Sciatic nerve (tissue), 2 donors: ENCODE measurements around the gene C3orf18. TPM values are rescaled to one million over a fixed set of nuclear protein-coding genes. Genes with fewer than 3 reads are reported as not detected.

Experiments used
- ATAC-seq: fragments of 200-7000 bp; cut with Tn5 transposase; one replicate; pipeline ENCODE4 v1.9.1; 2020; ENCODE audit warnings: mild to moderate bottlenecking, moderate library complexity
- DNase-seq: peaks from one replicate; pipeline ENCODE4 v3.0.0-alpha.2; 2020; ENCODE audit warnings: low spot score
- intact Hi-C: fragments of 100-400 bp; cut with DNase I; formaldehyde crosslinking; loops from one replicate; pipeline ENCODE4 v1.14.2; 2022
- total RNA-seq: library from RNA; stranded (reverse); fragmentation: NEBNext Ultra II Directional; extraction: Animal tissue kit (Norgen Biotek cat#: 25700); gene quantifications from one replicate; pipeline ENCODE4 v1.2.1, GENCODE V29; 2021
- donor health status: DM: no; HTN: no; CAD: no.
- donor health status: DM: no; HTN: no; CAD: no.

Gene C3orf18
- total RNA-seq, 1 donor from 2014 or later, result 16.1 TPM

DNA sequence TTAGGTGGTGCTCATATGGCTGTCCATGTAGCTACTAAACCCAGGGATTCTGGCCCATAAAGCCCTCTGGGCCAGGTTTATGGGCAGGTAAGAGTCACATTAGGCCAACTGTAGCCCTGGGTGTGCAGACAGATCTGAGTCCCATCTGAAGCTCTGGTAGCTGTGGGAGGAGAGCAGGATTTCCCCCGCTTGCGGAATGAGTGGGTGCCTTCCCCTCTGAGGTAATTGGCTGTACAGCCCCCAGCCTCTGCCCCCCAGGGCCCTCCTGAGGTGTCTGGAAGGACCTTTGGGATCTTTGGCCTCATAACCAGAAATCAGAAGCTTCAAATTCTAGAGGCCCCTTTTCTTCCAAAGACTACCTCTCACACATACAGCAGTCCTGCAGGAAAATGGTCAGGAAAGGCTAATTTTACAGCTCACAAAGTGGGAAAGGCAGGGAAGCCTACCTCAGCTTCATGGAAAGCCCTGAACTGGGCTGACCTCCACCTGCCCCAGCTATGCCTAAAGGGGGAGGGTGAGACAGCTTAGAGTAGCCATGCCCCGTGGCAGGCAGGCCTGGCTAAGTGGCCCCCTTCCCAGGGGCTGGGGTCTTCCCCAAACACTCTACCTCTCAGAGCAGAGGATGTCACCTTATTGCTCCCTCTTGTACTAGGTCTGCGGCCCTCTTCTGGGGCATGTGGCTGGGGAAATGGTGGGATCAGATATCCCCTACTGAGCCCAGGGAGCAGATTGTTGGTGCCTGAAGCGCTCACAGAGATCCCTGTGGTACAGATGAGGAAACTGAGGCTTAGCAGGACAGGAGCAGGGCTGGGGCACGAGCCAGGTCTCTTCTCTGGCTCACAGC, 18.6 kb upstream of the C3orf18 start:
- intact Hi-C loops, result no loop called here
- no peak for ATAC-seq
- no peak for DNase-seq

DNA sequence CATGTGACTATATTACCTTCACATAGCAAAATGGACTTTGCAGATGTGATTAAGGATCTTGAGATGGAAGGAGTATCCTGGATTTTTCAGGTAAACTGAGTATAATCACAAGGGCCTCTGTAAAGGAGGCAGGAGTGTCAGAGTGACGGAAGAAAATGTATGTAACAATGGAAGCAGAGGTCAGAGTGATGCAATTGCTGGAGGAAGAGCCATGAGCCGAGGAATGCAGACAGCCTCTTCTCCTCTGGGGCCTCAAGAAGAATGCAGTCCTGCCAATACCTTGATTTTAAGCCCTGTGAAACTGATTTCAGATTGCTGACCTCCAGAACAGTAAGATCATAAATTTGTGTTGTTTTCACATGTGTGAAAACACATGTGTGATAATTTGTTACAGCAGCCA, 16.8 kb upstream of the C3orf18 start:
- intact Hi-C loops, result no loop called here
- ATAC-seq (no peak), DNase-seq (no peak)

DNA sequence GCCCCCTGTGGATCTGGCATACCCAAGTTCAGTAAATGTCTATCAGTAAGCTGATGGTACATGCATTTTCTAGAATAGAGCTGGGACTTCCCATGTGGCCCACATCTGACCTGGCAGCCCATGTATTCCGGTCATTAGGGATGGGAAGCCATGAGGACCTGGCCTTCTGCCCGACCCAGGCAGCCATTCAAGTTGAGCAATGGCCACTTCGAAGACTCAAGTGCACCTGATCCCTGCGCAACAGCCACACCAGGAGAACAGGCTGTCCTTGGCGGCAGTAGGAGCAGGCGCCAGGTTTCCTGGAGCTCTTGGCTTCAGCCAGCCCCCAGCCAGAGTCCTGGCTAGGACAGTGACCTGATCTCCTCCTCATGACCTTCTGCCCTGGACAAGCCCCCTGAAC, 16.4 kb upstream of the C3orf18 start:
- intact Hi-C loops, result no loop called here
- ATAC-seq (peak; percentile 73), DNase-seq (peak; percentile 76)

DNA sequence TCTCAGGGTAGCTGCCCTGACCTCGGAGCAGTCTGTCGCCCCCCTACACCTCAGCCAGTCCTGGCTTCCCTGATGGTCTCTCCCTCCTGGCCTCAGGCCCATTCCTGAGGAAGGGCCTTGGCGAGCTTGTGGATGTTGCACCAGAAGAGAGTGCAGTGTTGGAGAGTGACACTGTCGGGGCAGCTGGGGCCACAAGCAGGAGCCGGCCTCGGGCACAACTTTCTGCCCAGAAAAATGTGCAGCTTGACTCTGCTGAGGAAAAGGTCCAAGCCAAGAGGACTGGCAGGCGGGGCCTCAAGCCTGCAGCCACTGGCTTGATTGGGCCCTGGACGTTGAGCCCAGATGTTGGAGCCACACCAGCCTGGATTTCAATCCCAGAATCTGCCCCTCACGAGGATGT, 14.5 kb upstream of the C3orf18 start:
- no peak for ATAC-seq
- no peak for DNase-seq
- intact Hi-C loops, result no loop called here

DNA sequence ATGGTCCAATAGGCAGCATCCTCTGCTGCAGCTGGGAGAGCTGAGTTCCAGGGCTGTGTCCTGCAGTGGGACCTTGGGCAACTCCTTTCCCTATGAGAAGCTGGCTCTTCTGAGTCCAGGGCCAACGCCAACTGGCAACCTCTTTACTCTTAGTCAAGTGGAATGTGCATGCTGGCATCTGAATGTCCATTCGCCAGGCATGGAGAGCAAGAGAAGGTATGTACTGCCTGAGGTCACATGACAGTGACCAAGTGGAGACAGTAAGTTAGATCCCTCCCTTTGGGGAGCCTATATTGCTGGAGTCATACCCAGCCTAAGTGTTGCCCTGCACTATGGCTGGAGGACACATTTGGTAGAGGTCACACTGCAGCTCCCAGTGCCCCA, 13.9 kb upstream of the C3orf18 start:
- intact Hi-C loops, result no loop called here
- peak; percentile 2 for ATAC-seq

DNA sequence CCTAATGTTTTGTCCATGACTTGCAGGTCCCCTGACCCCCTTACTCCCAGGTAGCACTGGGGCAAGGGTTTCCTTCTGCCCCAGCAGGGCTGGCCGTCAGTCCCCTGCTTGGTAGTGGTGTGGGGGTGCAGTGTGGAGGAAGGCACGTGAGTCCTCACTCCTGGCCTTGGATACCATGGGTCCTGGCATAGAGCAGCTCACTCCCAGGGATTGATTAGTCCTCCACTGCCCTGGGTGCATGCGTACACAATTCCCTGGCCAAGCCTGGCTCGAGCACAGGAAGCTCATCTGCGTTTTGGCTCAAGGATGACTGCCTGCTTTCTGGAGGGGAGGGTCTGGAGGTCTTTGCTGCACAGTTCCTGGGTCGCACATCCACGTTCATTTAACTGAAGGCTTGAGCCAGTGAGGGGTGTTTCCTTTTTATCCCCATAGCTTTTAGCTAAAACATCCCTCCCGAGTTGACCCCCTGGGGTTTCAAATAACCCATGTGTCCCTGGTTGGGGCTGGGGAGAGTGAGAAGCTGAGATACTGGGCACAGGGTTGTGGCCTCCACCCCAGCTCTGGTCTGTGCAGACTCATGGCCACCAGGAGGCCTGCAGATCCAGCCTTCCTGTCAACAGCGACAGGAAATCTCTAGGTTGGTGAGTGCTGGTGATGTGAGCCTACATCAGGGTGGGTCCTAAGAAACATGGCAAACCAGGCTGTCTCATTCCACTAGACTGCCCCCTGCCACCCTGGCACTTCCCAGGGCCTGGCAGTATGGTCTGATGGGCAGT, 13.3 kb upstream of the C3orf18 start:
- DNase-seq, result no peak
- intact Hi-C loops, result no loop called here
- ATAC-seq, result no peak

More for the DNA sequence above, 13.9 kb upstream of the C3orf18 start:
- DNase-seq, result no peak

DNA sequence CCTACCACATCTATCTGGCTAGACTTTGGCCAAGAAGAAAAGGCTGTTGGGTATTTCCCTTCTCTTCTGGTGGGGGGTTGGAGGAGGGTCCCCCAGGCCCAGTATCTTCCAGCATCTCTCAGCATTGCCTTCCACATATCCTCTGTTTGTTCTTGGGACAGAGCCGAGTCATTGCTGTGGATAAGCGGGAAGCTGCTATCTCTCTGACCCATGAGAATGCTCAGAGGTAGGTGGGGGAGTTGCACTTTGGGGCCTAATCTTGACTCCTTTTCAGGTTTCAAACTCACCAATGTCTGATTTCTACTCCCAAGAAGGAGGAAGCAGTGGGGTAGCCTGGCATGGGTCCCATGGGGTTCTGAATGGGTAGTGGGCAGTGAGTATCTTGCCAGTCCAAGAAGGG, 9.8 kb upstream of the C3orf18 start:
- DNase-seq (no peak), ATAC-seq (no peak)
- intact Hi-C loops, result no loop called here

DNA sequence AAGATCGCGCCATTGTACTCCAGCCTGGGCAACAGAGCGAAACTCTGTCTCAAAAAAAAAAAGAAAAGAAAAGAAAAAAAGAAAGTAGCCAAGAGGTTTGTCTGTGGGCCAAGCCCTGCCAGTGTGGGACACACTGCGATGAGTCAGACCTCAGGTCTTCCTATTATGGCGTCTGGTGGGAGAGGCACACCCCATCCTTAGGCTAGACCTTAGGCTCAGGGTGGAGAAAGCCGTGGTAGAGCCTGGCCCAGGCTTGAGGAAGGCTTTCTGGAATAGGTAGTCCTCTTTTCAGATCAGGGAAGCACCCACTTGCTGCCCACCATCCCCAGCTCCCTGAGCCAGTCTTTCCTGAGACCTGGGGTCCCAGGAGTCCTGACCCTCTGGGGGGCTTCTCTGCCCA, 7.8 kb upstream of the C3orf18 start:
- intact Hi-C loops, result no loop called here
- no peak for DNase-seq
- no peak for ATAC-seq

DNA sequence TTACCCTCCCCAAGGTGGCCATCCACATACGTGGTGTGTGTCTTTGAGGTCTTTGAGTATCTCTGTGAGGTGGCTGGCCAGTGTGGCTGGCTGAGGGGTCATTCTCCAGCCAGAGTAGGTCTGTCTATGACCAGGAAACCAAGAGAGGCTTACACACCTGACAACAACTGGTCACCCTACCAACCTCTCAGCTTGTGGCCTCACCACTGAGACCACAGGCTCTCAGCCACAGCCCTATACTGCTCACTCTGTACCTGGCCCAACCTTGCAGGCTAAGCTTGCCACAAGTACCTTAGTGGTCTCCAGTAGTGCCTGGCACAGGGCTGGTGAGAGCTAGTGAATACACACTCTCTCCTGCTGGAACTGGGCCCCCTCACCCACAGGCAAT, 6.9 kb upstream of the C3orf18 start:
- no peak for ATAC-seq
- no peak for DNase-seq
- intact Hi-C loops, result no loop called here

DNA sequence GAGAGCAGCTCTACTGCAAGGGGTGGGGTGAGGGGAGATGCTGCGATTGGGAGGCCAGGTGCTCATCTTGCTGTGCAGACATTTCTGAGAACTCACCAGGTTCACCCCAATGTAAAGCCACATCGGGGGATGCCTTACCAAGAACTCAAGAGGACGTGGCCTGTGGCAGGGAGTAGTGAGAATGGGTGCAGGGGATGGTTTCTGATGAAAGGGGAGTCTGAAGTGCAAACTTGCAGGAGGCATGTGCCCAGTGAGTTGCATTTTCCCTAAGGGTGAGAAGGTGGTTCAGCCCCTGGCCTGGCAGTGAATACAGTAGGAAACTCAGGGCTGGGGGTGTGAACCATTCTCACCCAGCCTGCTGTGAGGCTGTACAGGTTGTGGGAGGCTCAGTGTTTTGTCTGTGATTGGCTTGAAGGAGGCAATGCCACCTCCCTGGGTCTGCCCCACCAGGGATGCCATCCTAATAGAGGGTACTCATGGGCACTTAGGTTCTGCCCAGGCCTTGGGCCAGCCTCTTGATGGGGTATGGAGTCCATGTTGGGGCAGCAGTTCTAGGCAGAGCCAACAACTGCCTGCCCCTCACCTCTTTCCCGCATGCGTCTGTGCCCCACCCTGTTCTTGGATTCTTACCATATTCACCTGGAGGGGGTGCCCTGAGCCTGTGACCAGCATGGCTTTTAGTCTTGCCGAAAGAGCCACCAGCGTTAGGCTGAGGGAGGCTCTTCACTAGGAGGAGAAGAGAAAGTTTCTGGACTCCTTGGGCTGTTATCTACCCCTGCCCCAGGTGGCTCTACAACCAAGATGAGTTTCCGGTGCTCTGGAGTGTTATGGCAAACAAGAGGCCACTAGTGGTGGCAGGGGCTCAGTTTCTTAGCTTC, 6.3 kb upstream of the C3orf18 start:
- DNase-seq, result no peak
- no peak for ATAC-seq
- intact Hi-C loops, result loop anchor here (2.0 kb wide), 1 partner anchor 37 kb away; the partner anchor contains the start of gene CISH

DNA sequence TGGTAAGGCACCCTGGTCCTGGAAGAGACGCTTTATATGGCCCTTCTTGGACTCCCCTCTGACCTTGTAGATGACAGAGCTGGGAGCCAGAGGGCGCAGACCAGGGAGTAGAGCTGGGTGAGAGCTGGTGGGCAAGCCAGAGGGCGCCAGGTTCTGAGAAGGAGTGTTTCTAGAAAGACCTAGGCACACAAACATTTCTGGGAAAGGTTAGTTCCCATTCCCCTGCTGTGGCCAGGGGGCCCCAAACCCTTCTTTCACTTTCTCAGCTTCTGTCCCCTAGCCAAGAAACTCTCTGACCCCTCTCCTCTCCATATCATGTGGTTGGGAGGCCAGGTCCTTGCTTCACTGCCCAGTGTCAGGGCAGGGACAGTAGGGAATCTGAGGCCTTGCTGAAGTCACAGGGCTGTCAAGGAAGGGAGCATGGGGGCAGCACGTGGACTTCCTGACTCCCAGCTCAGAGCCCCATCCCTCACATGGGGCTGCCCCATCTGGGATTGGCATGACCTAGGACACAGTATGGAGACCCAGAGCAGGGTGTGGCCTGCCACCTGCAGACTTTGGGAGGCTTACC, 5.3 kb upstream of the C3orf18 start:
- ATAC-seq, result no peak
- DNase-seq, result no peak
- intact Hi-C loops, result loop anchor here (2.0 kb wide), 1 partner anchor 38 kb away; the partner anchor contains the start of gene CISH

DNA sequence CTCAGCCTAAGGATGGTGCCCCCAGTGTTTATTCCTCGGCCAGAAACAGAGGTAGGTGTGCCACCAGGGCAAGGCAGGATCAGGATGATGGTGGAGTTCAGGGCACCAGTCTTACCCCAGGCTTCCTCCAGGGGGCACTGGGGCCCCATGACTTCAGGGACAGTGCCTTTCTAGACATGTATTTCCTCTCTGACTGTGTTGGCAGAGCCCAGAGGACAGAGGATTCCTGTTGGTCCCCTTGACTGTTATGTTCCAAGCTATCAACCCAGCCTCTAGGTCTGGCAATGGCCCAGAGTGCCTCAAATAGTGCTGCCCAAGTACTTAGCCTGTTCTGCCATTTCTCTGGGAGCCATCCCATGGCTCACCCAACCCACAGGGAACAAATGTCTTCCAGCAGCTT, 4.6 kb upstream of the C3orf18 start:
- ATAC-seq, result no peak
- intact Hi-C loops, result loop anchor here (2.0 kb wide), 1 partner anchor 39 kb away; the partner anchor contains the start of gene CISH
- peak; percentile 85 for DNase-seq

DNA sequence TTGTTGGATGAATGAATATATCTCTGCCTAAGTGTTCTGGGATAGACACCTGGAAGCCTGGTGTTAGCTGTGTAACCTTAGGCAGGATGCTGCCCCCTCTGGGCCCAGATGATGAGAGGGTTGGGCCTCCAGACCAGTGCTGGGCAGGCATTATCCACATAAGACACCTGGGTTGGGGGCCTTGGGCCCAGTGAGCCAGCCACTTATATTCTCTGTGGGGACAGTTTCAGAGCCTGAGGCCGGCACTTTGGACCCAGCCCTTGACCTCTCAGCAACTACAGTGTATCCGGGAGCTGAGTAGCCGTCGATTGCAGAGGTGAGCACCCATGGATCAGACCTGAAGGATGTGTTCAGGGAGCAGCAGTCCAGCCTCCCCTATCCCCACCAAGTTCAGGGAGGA, 3.9 kb upstream of the C3orf18 start:
- intact Hi-C loops, result no loop called here
- ATAC-seq, result no peak
- DNase-seq, result no peak

DNA sequence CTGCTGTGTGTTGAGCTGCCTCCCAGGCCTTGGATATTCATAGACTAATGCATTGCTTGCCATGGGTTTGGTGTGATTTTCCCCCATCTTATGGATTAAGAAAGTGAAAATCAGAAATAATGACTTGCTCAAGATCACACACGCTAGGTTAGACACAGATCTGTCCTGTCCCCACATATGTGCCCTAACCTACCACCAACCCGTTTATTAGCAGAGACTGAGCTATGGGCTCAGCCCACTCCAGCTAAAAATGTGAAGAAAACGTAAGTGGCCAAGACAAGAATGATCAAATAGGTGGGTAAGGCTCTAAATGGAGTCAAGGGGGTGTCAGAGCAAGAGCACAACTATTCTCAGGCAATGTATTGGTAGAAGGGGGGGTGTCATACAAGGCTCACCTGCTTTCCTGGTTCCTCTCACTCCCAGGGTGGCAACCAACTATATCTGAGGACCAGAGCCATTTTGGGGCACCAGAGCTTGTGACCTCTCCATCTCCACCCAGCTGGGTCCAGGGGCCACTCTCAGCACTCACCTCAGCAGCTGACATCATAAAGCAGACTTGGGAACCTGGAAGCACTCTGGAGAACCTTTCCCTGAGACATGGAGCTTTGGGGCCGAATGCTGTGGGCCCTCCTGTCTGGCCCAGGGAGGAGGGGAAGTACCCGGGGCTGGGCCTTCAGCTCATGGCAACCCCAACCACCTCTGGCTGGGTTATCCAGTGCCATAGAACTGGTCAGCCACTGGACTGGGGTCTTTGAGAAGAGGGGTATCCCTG, 3.1 kb upstream of the C3orf18 start:
- no peak for DNase-seq
- no peak for ATAC-seq
- intact Hi-C loops, result no loop called here

DNA sequence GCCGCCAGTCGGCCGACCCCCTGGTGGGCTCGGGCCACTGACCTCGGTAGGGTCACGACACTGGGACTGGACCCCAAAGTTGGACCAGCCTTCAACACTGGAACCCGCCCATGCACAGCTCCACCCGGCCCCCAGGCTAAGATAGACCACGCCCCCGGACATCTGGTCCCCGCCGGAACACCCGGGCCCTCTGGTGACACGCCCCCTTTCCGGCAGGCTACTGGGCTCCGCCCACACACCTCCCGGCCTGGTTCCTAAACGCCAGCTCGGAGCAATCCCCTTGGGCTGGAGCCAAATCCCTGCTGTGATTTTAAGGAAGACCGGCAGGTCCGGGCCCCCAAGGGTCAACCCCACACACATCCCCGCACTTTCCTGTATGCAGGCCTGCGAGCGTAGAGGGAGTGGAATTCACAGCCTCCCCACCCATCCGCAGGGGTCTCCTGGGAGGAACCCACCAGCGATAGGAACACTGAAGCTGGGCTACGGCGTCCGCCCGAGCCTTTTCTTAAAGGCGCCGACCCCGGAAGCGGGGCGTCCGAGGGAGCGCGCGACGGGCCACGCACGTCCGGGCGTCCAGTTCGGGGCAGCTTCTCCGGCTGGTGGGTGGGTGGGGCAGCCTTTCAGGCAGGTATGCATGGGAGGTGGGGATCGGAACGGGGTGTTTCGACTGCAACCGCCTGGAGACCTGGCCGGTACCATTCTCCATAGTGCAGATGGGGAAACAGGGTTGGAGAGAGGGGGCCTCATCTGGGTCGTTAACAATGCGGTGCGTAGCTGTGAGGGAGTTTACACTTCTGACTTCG, 1.6 kb upstream of the C3orf18 start, which contains the start of gene HEMK1:
Gene HEMK1 (plus strand): TSS at position 576 of the 803 bp plus-strand sequence. CDS start 1,583 bp downstream, outside the sequence.
- DNase-seq (peak; percentile 99), ATAC-seq (peak; percentile 94)
- intact Hi-C loops, result loop anchor here (5.0 kb wide), 1 partner anchor 1113 kb away; no protein-coding TSS in a partner anchor

DNA sequence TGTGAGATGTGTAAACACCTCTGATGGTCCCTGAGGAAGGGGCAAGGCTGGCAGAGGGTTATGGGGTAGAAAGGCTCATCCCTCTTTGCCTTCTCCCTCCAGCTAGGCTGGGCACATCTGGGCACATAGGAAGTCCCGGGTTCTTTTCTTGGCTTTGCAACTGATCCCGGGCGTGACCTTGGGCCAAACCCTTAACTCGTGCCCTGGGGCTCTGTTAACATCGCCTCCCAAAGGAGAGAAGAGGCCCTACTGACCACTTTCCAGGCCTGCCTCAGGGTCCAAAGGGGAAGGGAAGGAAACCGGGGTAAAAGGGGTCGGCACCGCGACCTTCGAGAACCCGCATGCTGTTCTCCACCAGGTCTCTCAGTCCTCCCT, 549 bp downstream of the C3orf18 start:
- intact Hi-C loops, result loop anchor here (5.0 kb wide), 1 partner anchor 1115 kb away; no protein-coding TSS in a partner anchor
- ATAC-seq (no peak), DNase-seq (no peak)

DNA sequence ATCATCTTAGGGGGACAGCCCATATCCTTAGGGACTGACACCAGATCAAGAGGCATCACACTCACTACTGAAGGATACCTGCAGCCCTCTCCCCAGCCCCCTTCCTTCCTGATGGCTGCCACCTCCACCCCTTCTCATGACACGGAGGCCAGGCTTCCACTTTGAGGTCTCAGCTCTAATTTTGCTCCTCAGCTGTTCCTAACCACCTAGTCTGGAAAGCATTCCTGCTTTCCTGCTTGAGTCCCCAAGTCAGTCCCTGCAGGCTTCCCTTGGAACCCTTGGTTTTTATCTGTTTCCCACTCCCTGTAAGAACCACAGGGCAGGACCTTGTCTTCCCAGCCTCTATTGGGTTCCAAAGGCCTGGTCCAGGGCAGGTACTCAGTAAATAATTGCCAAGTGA, 3.2 kb downstream of the C3orf18 start:
- intact Hi-C loops, result no loop called here
- no peak for DNase-seq
- ATAC-seq, result no peak
